ENCODE results near the gene WASF3.
"Not testable (repeated sequence)": the region's sequence is repeated elsewhere in the genome, so short reads cannot be mapped to it uniquely, and the experiment has no call there.

Gene WASF3

GRCh38 chr13:26718872-26719271 lies 161.4 kb downstream of the WASF3 start:
- DNase-seq (ENCODE audit: low read depth), result no peak

- no peak for DNase-seq (ENCODE audit: low read depth)
Measured at GRCh38 chr13:26719356-26719945, 162.0 kb downstream of the WASF3 start.

DNA sequence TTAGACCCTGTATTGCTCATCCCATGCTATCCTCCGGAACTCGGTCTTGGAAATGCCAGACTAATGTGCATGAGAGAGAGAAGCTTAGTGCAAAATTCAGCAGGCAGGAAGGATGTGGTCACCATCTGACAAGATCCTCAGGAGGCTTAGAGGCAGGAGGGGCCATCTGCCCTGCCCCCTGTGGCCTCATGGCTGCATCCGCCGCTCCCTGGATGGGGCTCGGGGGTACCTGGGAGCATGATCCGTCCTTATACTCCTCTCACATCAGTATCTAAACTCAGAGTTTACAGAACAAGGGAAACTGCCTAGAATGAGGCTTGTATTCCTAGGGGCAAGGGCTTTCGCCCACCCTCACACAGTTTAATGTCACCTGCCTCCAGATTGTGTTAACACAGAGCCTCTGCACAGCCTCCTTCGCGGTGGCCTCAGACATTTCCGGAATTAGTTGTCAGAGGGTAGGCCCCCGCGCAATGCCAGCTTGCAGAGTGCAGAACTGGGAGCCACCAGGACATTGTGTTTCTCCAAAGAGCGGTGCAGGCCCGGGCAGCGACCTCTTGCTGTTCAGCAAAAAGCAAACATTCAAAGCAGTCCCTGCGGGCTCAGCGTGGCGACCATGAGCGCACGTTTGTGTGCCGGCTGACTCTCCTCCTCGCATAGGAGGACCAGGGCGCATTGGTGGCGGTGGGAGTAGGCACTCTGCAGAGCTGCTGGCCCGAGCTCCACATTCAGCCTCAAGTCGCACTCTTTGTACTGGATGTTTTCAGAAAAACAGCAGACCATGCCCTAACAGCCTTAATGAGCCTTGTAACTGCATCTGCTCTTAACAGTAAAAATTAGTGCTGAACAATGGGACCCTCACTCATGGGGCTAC lies 164.0 kb downstream of the WASF3 start:
- DNase-seq (ENCODE audit: low read depth), result peak; percentile 10

- no peak for DNase-seq (ENCODE audit: low read depth)
Measured at GRCh38 chr13:26722321-26722720, 164.8 kb downstream of the WASF3 start.

DNA sequence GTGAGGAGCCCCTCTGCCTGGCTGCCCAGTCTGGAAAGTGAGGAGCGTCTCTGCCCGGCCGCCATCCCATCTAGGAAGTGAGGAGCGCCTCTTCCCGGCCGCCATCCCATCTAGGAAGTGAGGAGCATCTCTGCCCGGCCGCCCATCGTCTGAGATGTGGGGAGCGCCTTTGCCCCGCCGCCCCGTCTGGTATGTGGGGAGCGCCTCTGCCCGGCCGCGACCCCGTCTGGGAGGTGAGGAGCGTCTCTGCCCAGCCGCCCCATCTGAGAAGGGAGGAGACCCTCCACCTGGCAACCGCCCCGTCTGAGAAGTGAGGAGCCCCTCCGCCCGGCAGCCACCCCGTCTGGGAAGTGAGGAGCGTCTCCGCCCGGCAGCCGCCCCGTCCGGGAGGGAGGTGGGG lies 166.1 kb downstream of the WASF3 start:
- DNase-seq (ENCODE audit: low read depth), result not testable (repeated sequence)

- DNase-seq (ENCODE audit: low read depth), result no peak
Measured at GRCh38 chr13:26726684-26727083, 169.2 kb downstream of the WASF3 start.

DNA sequence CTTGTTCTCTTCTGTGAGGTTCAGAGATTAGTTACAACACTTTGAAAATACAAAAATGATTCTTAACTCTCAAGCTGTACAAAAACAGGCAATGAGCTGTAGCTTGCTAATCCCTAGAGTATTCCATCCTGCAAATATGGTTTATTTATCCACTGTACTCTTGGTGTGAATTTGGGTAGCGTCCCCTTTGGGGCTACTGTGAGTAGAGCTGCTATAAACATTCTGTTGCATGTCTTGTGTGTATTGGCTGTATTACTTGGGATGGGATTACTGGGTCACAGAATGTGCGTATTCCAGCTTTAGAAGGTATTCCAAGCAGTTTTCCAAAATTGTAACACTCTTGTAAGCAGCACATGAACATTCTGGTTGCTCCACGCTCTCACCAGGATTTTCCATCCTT lies 169.6 kb downstream of the WASF3 start:
- no peak for DNase-seq (ENCODE audit: low read depth)

DNA sequence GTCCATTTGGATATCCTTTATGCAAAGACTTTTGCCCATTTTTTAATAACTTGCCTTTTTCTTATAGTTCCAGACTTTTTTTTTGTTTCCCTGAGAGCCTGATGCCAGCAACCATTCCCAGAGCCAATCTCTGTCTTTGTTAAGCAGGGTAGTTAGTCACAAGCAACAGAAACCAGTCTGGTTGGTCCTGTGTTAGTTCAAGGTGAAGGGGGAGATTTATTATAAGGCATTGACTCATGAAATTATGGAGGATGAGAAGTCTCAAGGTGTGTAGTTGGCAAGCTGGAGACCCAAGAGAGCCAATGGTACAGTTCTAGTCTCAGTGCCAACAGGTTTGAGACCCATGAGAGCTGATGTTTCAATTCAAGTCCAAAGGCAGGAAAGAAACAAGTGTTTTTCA lies 170.2 kb downstream of the WASF3 start:
- no peak for DNase-seq (ENCODE audit: low read depth)

GRCh38 chr13:26735677-26736076 lies 178.2 kb downstream of the WASF3 start:
- DNase-seq (ENCODE audit: low read depth), result no peak
